Measurements from ENCODE around the gene CABLES2.

The CABLES2 gene

DNA sequence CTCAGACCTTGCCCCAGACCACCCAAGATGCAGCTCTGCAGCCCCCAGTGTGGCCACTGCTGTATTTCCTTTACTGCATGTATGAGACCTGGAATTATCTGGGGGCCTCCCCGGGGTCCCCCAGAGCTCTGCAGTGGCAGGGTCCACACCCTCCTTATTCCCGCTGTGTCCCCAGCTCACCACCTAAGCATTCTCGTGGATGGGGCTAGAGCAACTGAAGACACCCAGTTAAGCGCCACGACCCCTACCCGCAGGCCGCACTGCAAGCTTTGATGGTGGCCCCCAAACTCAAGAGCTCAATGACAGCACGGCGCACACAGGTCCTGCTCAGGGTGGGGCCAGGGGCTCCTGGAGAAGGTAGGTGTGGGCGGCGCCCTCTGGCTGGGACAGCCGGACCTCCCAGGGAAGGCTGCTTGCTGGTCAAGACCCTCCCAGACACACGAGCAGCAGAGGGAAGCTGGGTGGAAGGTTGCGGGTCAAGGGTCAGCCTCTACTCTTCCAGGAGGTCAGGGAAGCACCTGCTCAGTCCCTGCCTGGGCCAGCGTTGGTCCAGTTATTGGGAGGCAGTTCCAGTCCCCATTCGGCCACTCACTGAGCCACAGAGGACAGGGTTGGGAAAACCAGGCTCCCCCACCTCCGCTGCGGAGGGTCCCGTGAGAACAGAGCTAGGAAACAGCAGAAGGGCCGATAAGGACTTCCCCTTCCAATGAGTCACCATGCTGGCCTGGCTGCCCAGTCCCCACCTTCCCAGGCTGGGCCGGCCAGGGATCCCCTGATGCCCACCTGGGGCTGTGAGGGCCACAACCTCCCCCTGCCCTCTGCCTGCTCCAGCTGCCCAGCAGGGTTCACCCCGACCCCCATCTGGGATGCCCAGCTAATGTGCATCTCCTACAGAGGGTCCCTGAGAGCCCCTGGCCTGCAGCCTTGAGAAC is 42.9 kb downstream of the CABLES2 start:
- DNase-seq (ENCODE audit: low read depth) = peak; percentile 68
- peak overlapping the region; percentile 19 for H3K4me3 ChIP-seq (replicated peaks; ENCODE audit: low read depth, low read length)
- no peak for TF ChIP-seq CTCF (IDR thresholded peaks at IDR 0.05; ENCODE audit: low read length, missing control alignments)

DNA sequence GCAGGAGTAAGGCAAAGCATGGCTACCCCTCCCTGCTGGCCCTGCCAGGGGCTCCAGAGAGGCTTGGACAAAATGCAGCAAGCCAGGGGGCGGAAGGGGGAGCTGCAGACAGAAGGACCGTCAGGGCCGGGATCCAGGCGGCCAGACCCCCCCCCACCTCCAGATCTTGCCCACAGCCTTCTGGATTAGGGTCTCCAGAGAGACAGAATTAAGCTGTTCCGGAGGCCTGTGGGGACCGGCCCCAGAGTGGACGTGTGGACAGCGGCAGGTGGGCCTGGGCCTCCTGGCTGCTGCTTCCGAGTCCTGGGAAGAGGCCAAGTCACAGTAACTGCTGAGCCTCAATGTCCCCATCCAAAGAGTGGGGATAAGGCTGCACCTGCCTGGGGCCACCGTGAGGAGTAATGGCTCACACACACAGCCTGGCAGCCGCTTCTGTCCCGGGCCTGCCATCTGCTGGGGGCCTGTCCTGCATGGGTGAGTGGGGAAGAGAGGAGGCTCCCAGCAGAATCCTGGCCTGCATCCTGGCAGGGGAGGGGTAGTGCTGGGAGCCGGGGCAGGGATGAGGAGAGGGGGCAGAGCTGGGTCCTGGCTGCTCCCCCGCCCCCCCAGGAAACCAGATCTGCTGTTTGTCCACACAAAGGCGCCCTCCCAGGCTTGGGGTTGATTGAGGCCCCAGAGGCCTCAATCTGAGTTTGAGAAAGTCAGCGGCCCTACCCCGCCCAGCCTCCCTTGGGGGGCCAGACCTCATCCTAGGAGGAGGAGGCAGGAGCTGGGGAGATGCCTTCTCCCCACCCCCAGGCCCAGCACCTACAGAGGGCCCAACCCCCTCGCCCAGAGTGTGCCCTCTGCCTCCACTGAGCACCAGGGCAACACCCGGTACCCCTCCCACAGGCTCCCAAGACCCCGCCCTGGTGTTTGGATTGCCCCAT is 43.8 kb downstream of the CABLES2 start:
- no peak for TF ChIP-seq CTCF (IDR thresholded peaks at IDR 0.05; ENCODE audit: low read length, missing control alignments)
- DNase-seq (ENCODE audit: low read depth) = no peak
- H3K4me3 ChIP-seq (replicated peaks; ENCODE audit: low read depth, low read length) = no peak overlapping the region

GRCh38 chr20:62362590-62362940 is 44.5 kb downstream of the CABLES2 start:
- no peak for TF ChIP-seq CTCF (IDR thresholded peaks at IDR 0.05; ENCODE audit: low read length, missing control alignments)
- DNase-seq (ENCODE audit: low read depth) = no peak
- no peak overlapping the region for H3K4me3 ChIP-seq (replicated peaks; ENCODE audit: low read depth, low read length)

- no peak for TF ChIP-seq CTCF (IDR thresholded peaks at IDR 0.05; ENCODE audit: low read length, missing control alignments)
- DNase-seq (ENCODE audit: low read depth) = no peak
- no peak overlapping the region for H3K4me3 ChIP-seq (replicated peaks; ENCODE audit: low read depth, low read length)
These were observed 45.1 kb downstream of the CABLES2 start for GRCh38 chr20:62361799-62362589.

DNA sequence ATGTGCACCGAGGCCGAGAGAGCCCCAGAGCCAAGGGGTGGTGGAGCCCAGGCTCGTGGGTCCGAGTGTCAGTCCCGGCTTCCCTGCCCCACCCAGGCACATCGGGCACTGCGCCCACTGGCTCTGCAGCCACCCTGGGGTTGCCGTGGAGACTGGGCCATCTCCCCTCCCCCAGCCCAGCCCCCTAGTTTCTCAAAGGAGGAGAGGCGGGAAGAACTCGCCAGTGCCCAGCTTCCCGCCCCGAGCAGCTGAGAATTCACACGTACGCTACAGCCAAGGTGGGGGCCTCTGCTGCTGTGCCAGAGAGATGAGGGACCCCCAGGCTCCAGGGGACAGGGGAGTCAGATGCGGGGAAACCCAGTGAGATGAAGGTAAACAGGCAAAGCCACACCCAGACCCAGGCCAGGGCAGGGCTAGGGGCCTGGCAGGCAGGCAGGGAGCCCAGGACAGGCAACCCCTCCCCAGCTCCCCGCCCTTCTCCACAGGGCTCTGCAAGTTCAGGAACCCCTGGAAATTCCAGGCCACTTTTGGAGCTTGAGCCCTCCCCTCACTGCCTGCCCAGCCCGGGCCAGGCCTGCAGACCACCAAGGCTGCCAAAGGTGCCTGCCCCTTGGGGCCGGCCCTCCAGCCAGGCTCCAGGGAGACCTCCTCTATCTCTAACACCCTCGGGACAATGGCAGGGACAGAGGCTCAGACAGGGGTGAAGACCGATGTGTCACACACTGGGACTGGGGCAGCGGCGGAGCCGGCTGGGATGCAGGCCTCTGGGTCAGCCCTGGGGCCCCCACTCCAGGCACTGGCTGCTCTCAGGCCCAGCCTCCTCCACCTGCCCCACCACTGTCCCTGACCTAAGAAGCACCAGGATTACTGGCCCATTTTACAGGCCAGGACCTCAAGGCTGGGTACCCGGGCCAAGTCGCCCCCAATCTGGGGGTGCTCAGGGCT is 46.0 kb downstream of the CABLES2 start:
- no peak for DNase-seq (ENCODE audit: low read depth)
- no peak overlapping the region for H3K4me3 ChIP-seq (replicated peaks; ENCODE audit: low read depth, low read length)
- no peak for TF ChIP-seq CTCF (IDR thresholded peaks at IDR 0.05; ENCODE audit: low read length, missing control alignments)

All from fibroblast of pulmonary artery (primary cell).